DOHH2 (cell line): ENCODE results near the gene CLECL1.

ENCODE experiments used
- EZH2phosphoT487 ChIP-seq: fragments of 200-600 bp; sonication (generic); IDR thresholded peaks from 2 replicates; pipeline ENCODE4 v1.6.1; 2017; ENCODE audit warnings: borderline replicate concordance, mild to moderate bottlenecking, antibody characterized with exemption, low read length, moderate library complexity, mixed read lengths
- TF ChIP-seq, protein P1 (sequence below): fragments of 200-600 bp; sonication (generic); IDR thresholded peaks from one replicate; pipeline ENCODE4 v1.5.1; 2014; ENCODE audit warnings: antibody characterized with exemption, mild to moderate bottlenecking, low read depth, low read length; ENCODE audit not compliant: poor library complexity, severe bottlenecking

DNA sequence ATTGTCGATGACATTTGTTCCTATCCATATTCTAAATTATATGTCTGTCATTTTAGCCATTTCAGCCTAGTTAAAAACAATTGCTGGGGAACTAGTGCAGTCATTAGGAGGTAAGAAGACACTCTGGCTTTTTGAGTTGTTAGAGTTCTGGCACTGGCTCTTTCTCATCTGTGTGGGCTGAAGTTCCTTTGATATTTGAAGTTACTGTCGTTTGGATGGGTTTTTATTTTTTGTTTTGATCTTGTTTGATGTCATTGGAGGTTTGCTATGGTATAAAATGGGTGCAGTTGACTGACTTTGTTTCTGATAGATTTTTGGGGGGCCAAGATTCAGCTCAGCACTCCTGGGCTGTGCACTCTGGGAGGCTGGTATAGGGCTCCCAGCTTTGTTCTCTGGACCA lies 48.5 kb upstream of the CLECL1 start:
- TF ChIP-seq, protein P1, sequence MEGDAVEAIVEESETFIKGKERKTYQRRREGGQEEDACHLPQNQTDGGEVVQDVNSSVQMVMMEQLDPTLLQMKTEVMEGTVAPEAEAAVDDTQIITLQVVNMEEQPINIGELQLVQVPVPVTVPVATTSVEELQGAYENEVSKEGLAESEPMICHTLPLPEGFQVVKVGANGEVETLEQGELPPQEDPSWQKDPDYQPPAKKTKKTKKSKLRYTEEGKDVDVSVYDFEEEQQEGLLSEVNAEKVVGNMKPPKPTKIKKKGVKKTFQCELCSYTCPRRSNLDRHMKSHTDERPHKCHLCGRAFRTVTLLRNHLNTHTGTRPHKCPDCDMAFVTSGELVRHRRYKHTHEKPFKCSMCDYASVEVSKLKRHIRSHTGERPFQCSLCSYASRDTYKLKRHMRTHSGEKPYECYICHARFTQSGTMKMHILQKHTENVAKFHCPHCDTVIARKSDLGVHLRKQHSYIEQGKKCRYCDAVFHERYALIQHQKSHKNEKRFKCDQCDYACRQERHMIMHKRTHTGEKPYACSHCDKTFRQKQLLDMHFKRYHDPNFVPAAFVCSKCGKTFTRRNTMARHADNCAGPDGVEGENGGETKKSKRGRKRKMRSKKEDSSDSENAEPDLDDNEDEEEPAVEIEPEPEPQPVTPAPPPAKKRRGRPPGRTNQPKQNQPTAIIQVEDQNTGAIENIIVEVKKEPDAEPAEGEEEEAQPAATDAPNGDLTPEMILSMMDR: no peak
- TF ChIP-seq EZH2phosphoT487: no peak
